GM18520 (cell line): ENCODE data around the gene RAD21L1.
"Not testable (repeated sequence)": the region's sequence is repeated elsewhere in the genome, so short reads cannot be mapped to it uniquely, and the experiment has no call there.

Experiments
- ATAC-seq: cut with Tn5 transposase; IDR thresholded peaks from one replicate; pipeline ENCODE4 v1.9.1; 2021; ENCODE audit not compliant: unreplicated experiment

The RAD21L1 gene

GRCh38 chr20:1224205-1224890 lies 1.5 kb upstream of the RAD21L1 start:
- ATAC-seq = no peak

- no peak for ATAC-seq
Measured at GRCh38 chr20:1225263-1225782, 521 bp upstream of the RAD21L1 start.

- ATAC-seq = no peak
Measured at GRCh38 chr20:1229541-1229940, 3.7 kb downstream of the RAD21L1 start.

GRCh38 chr20:1232286-1233111 lies 6.7 kb downstream of the RAD21L1 start:
- ATAC-seq = no peak

GRCh38 chr20:1240549-1240948 lies 14.7 kb downstream of the RAD21L1 start:
- no peak for ATAC-seq

GRCh38 chr20:1241456-1241855 lies 15.6 kb downstream of the RAD21L1 start:
- ATAC-seq = no peak

- no peak for ATAC-seq
Measured at GRCh38 chr20:1242099-1242498, 16.3 kb downstream of the RAD21L1 start.

GRCh38 chr20:1242530-1242929 lies 16.7 kb downstream of the RAD21L1 start:
- no peak for ATAC-seq

GRCh38 chr20:1245578-1245977 lies 19.7 kb downstream of the RAD21L1 start:
- no peak for ATAC-seq

- ATAC-seq = no peak
Measured at GRCh38 chr20:1247689-1248088, 21.8 kb downstream of the RAD21L1 start.

- ATAC-seq = not testable (repeated sequence)
Measured at GRCh38 chr20:1250282-1250681, 24.4 kb downstream of the RAD21L1 start.

GRCh38 chr20:1252416-1252815 lies 26.6 kb downstream of the RAD21L1 start:
- ATAC-seq = no peak

GRCh38 chr20:1254254-1254653 lies 28.4 kb downstream of the RAD21L1 start:
- ATAC-seq = no peak

- ATAC-seq = no peak
Measured at GRCh38 chr20:1255675-1256074, 29.8 kb downstream of the RAD21L1 start.

- ATAC-seq = no peak
Measured at GRCh38 chr20:1263853-1264252, 38.0 kb downstream of the RAD21L1 start.

GRCh38 chr20:1264727-1265126 lies 38.9 kb downstream of the RAD21L1 start:
- ATAC-seq = no peak

GRCh38 chr20:1265226-1265915 lies 39.5 kb downstream of the RAD21L1 start:
- ATAC-seq = no peak

GRCh38 chr20:1265916-1266166 lies 40.0 kb downstream of the RAD21L1 start:
- ATAC-seq = no peak

GRCh38 chr20:1266167-1266973 lies 40.5 kb downstream of the RAD21L1 start, which contains the start of gene SNPH:
Gene SNPH (plus strand): TSS chr20:1266294. CDS start chr20:1296240, 29,946 bp downstream.
- no peak for ATAC-seq

GRCh38 chr20:1267161-1267560 lies 41.3 kb downstream of the RAD21L1 start:
- ATAC-seq = no peak

GRCh38 chr20:1267809-1268374 lies 42.0 kb downstream of the RAD21L1 start:
- no peak for ATAC-seq
